GM18505 (cell line): ENCODE results near the gene CD58.

Experiments used
- ATAC-seq: cut with Tn5 transposase; IDR thresholded peaks from one replicate; pipeline ENCODE4 v1.9.1; 2021; ENCODE audit not compliant: unreplicated experiment
- POLR2A ChIP-seq: IDR thresholded peaks from 4 replicates; pipeline ENCODE4 v1.6.1; 2011; ENCODE audit warnings: borderline replicate concordance; ENCODE audit not compliant: insufficient read depth, insufficient read length; ENCODE audit errors: extremely low read depth

CD58 gene

GRCh38 chr1:116483481-116484309 lies 87.1 kb downstream of the CD58 start:
- no peak for ATAC-seq
- TF ChIP-seq POLR2A: no peak

- no peak for ATAC-seq
- TF ChIP-seq POLR2A: no peak
These were observed 88.3 kb downstream of the CD58 start for GRCh38 chr1:116482490-116482889.

GRCh38 chr1:116481934-116482333 lies 88.9 kb downstream of the CD58 start:
- TF ChIP-seq POLR2A: no peak
- no peak for ATAC-seq

GRCh38 chr1:116478621-116479020 lies 92.2 kb downstream of the CD58 start:
- no peak for ATAC-seq
- TF ChIP-seq POLR2A: no peak

GRCh38 chr1:116477429-116477828 lies 93.4 kb downstream of the CD58 start:
- no peak for TF ChIP-seq POLR2A
- no peak for ATAC-seq

- no peak for TF ChIP-seq POLR2A
- ATAC-seq: no peak
These were observed 94.5 kb downstream of the CD58 start for GRCh38 chr1:116476321-116476720.

GRCh38 chr1:116475850-116476218 lies 95.0 kb downstream of the CD58 start:
- ATAC-seq: no peak
- no peak for TF ChIP-seq POLR2A

GRCh38 chr1:116474921-116475849 lies 95.6 kb downstream of the CD58 start:
- no peak for TF ChIP-seq POLR2A
- no peak for ATAC-seq

GRCh38 chr1:116472431-116472961 lies 98.3 kb downstream of the CD58 start:
- TF ChIP-seq POLR2A: no peak
- ATAC-seq: no peak

- ATAC-seq: no peak
These were observed 99.6 kb downstream of the CD58 start for GRCh38 chr1:116471241-116471640.

GRCh38 chr1:116470671-116471070 lies 100.2 kb downstream of the CD58 start:
- TF ChIP-seq POLR2A: no peak
- ATAC-seq: no peak

More at GRCh38 chr1:116471241-116471640, 99.6 kb downstream of the CD58 start:
- no peak for TF ChIP-seq POLR2A

- no peak for ATAC-seq
- TF ChIP-seq POLR2A: no peak
These were observed 103.8 kb downstream of the CD58 start for GRCh38 chr1:116466810-116467557.
